GM19397 (cell line): ENCODE measurements around the gene TRIB2.

Experiments used
- ATAC-seq: cut with Tn5 transposase; IDR thresholded peaks from one replicate; pipeline ENCODE4 v1.9.1; 2021; ENCODE audit warnings: mild to moderate bottlenecking, moderate library complexity; ENCODE audit not compliant: unreplicated experiment

The TRIB2 gene

DNA sequence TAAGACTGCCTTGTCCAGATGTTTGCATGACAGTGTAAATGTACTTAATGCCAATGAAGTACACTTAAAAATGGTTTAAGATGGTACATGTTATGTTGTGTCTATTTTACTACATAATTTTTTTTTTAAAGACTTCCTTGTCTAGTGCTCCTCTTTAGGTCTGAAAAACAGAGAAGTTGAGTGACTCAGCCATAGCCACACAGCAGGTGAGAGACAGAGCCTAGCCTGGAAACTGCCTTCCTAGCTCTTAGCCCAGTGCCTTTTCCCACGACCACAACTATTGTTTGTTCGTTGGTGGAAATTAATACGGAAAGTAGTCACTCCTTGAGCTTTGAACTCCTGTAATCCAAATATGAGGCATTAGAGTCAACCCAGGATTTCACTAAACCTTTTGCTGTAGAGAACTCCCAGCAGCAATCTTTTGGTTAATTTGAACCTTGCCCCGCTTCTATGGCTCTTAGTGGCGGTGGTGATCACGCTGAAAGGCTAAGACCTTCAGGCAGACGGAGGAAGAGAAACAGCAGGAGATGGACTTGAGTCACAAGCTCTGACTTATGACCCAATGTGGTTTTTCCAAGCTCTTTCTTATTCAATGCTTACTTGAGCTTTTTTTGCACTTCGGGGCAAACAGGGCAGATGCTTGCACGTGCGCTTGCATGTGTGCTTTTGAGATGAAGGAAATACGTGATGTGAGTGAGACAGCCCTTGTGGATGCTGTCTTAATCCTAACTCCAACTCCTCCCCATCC lies 21.2 kb downstream of the TRIB2 start:
- no peak for ATAC-seq

DNA sequence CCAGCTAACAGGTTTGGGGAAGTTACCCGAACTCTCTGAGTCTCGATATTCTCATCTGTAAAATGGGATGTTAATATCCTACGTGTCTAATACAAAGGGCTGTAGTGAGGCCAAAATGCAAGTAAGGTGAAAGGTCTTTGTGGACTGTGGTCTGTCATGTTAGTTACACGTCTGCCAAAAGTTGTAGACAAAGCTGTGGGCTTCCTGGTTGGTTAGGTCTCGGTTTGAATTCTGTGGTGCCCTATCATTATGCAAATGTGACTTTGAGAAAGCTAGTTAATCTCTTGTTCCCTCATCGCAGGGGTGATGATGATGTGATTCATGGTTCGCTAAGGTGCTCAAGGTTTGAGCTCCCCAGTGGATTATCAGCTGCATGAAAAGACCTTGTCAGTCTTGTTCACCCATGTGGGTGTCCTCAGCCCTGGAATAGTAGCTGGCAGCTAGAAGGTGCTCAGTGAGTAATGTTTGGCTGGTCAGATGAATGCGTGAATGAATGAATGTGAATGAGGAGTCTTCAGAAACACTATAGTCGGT lies 23.1 kb downstream of the TRIB2 start:
- ATAC-seq = no peak

DNA sequence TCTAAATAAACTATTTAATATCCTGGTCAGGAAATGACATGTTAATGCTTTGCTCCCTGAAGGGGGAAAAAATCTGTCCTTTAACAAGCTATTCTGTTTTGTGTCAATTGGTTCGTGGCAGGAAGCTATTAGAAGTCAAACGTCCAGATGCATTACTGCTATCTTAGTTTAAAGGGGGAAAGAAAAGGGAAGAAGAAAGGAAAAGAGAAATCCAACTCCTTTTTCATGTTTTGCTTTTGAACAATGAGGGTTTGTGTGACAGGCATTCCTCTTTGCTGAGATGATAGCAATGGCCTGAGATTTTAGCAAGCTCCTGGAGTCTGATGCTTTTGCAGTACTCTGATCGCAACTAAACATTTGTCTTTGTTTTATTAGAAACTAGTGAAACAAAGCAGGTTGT lies 24.6 kb downstream of the TRIB2 start:
- no peak for ATAC-seq

DNA sequence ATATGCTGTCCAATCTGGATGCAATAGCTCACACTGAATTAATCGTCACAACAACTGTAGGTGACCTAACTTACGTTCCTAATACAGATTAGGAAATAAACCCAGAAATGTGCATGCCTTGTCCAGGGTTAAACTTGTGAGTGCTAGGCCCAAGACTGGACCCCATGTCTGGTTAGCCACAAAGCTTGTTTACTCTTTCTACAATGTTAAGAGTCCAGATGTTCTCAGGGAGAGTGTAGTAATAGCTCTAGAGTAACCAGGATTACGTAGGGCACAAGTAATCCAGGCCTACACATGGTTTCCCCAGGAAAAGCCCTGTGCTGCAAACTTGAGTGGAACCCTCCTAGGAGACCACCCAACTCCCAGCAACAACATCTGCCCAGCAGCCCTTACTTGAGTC lies 26.2 kb downstream of the TRIB2 start:
- ATAC-seq = no peak

DNA sequence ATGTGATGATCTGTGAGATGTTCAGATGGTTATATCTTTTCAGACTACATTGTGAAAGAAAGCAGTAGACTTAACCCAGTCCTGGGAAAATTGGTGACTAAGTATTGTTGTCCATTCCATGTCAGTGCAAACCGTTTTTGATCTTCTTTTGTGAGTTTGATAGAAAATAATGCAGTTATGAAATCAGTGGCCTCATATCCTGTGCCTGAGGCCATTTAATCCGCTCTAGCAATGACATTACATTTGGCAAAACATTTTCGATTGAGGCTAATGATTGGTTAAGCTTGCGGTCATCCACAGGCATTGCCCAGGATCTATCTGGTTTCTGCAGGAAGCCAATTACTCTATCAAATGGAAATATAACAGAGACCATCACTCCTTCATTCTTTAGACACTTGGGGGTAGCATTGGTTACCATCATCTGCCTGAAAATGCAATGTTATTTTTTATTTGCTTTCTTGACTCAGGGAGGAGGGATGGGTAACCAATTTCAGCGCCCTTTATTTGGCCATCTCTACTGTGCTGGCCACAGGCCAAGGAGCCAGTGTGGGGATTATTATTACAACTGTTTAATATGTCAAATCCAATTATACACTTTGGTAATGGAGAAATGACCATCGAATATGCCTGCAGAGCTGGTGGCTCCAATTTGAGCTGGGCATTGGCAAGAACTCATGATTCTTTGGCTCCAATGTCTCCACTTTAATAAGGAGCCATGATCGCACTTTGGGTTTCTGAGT lies 33.6 kb downstream of the TRIB2 start:
- no peak for ATAC-seq

DNA sequence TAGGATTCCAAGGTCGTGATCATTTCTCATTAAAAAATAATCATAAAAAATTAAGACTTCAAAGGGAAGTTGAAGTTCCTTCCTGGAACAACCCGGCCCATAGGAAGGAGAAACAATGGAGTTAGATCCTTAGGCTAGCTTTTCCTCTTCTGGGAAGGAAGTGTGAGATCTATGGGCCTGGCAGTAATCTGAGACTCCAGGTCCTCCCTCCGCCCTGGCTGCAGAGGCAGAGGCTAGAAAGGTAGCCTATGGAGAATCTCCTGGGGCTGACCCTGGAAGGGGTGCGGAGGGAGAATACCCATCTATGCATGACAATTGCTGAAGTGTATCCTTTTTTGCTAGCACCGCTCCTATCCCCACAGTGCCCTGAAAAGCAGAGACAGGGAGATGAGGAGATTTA lies 37.9 kb downstream of the TRIB2 start:
- ATAC-seq = no peak

DNA sequence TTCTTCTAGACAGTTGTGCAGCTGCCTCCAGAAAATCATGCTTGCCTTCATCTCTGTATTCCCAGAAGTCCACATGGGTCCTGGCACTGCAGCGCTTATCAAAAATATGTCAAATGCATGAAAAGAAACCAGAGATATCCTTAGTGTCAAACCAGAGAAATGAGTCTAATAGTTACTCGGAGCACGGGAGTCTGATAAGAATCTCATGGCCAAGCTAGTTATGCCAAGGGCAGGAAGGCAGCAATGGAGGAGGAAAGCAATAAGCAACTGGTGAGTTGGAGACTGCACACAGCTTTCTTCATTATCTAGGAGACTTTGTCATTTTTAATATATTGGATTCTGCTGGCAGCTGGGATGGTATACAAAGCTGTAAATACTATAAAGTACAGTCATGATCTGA lies 38.6 kb downstream of the TRIB2 start:
- no peak for ATAC-seq

DNA sequence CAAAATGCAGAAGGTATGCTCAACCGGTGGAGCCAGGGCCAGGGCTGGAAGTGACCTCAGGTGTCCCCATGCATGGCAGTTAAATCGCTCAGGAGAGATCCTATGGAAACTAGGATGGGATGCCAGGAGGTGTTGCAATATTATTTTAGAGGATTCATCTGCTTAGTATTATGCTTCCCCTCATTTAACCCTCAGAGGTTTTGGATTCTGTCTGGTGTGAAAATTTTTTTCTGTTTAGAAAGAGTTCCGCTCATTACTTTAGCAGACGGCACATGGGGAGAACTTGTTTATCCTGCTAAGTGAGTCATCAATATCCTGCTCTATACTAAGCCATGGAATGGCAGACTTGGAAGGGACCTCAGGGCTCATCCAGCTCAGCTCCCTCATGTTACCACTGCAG lies 42.5 kb downstream of the TRIB2 start:
- no peak for ATAC-seq

DNA sequence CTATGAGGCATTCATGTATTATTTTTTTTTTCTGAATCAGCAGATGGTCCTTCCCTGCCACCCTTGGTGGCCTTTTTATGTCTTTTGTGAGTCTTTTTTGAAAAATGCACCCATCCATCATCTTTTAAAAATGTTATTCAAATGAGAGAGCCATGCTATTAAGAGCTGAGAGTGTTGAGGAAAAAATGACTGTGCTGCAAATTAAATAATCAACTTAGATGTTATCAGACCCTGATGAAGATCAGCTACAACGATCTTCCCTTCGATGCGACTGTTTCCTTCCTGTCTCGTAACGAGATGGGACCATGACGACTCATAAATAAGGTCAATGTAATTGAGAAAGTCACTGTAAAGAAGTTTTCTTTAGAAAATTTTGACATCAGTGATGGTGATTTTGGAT lies 44.4 kb downstream of the TRIB2 start:
- no peak for ATAC-seq

DNA sequence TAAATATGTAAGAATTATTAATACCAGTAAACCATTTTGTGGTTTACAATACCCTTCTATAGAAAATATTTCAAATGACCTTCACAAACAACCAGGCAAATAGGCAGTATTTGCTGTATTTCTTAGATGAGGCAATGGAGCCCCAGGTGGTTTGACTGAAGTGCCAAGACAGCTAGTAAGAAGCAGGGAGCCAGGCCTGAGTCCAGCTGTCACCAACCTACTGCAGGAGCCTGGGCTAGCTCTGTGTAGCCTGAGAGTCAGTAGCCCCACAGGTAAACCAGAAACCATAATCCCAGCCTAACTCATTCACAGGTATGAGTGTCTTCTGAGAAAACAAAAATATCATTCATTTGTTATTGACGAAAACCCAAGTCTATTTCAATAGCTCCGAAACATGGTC lies 45.6 kb downstream of the TRIB2 start:
- no peak for ATAC-seq

DNA sequence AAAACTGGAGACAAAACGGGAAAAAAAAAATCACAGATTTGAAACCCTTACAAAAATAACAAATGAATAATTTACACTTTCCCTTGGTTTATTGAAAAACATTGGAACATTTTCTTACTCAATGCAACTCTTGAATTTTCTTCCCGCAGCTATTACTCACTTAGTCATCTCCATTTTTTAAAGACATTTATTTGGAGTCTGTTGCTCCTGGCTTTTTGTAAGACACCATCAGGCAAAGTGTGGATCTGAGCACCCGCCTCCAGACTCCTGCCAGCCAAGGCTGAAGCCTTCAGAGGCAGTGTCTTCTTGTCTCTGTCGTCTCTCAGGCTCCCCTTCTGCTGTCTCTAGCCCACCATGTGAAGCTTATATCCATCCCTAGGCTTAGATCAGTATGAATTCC lies 46.2 kb downstream of the TRIB2 start:
- ATAC-seq = no peak

DNA sequence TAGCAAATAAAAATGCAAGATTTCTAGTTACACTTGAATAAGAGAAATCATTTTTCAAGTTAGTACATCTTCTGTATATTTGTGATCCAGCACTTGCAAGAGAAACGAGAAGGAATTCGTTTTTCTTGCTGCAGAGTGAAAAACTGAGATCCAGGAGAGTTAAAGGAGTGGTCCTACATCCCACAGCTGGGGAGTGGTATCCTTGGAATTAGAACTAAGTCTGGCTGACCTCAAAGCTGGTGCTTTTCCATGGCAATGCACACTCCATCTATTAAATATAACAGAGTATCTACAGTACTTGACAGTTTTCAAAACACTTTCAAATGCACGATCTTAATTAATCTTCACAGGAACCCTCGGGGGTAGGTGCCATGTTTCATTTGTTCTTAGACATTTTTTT lies 46.8 kb downstream of the TRIB2 start:
- no peak for ATAC-seq

DNA sequence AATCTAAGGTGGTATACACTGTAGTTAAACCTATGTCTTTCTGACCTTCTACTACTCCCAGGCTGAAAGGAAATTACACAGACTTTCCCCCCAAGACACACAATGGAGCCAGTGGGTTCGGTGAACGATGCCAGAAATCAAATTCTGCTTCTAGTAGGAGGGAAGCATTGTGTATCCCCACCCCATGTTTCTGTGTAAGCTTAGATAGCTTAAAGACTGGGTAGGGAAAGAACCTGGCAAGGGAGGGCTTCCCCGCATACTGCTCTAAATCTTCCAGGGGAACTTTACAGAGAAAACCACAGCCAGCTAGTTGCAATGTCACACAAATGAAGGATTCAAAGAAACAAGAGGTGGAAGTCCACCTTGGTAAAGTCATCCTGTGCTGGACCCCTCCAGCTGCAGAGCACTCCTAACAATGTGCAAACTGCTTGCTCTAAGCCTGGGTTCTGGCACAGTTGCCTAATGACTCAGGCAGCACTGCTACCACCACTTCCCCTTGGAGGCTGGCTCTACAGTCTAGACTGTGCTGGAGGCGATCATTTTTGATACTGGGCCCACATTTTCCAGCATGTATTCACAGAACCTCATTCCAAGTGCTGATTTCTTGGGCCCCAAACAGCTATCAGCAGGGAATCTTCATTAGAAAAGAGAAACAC lies 47.5 kb downstream of the TRIB2 start:
- ATAC-seq = no peak

DNA sequence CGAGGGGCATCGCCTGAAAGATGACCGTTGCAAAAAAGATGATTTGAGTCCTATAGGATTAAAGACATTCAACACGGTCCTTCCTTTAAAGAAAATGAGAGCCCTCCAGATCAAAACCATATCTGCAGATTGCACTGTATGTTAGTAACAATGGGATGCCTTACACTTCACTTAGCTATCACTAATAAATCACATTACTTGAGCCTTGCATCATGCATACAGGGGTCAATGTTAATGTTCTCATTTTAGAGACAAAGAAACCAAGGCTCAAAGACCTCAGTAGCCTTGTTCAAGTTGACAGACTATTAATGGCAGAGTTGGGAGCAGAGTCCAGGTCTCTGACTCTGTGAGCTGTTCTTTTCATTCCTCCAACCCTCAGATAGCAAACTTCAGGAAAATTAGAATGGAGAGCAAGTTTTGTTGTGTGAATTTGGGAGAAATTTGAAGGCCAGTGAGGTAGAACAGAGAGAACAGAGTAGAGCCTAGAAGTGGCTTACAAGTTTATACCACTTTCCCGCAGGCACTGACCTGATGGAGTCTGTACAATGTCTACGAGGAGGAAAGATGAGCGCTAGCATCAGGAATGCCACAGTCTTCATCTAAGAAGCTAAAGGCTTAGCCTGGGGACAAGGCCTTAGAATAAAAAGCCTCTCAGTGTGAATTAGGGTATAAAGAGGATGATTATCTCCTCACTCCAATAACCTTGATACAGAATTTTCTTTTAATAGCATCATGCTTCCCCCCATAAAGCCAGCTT lies 48.3 kb downstream of the TRIB2 start:
- ATAC-seq = no peak

DNA sequence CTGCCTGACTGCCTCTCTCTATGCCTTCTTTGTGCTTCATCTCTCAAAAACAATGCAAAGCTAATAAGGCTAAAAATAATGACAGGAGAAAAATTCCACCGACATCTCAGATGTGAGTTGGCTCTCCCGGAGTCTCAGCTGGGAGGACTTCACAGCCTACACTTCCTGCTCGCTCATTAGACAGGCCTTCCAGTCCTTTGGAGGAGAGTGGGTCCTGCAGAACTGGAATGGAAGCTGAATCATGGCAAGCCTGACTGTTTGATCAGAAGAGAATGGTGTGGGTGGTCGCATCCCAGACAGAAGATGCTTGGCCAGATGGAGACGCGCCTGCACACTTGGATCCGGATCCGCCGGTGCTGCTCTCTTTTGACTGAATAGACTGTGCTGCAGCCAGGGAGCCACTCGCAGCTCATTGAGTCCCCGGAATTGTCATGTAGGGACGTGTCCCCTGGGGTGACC lies 49.7 kb downstream of the TRIB2 start:
- no peak for ATAC-seq

DNA sequence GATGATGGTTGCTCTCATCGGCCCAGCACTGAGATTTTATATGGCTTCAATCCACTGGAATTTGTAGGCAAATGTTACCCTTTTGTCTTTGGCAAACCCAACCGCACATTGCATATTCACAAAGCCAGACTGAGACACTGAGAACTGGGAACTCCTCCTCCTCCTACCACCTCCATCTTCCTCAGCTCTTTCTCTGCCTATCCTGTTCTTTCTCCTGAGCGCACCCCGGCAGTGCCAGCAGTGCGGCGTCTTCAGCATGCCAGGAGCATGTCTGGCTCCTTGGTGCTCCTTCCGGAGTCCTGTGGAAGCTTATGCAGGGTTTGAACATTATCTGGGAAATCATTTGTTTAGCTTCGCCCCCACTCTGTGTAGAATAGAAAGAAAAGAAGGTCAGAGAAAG lies 50.8 kb downstream of the TRIB2 start:
- ATAC-seq = no peak

DNA sequence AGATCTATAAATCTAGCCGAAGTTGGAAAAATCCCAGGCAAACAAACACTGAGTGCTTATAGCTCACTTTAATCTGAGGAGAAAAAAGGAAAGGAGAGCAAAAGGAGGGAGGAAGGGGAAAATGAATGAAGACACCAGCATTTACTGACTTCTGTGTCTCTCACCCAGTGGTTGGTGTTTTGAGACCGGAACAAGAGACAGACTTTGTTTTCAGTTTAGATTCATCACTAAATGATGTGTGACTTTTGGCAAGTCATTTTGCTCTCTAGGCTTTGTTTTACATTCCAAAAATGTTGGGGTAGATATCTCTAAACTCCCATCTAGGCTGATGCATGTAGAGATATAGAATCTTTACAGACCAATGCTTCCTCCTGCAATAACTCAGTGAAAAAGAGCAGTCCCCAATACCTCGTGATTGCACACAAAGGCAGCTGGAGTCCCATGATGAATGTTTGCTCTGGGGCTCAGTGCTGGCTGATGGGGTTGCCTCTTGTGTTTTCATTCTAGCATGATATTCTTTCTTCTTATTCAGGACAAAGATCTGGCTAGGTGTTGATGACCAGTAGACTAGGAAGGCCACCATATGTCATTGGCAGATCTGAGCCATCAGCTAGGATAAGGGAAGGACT lies 51.4 kb downstream of the TRIB2 start:
- no peak for ATAC-seq

DNA sequence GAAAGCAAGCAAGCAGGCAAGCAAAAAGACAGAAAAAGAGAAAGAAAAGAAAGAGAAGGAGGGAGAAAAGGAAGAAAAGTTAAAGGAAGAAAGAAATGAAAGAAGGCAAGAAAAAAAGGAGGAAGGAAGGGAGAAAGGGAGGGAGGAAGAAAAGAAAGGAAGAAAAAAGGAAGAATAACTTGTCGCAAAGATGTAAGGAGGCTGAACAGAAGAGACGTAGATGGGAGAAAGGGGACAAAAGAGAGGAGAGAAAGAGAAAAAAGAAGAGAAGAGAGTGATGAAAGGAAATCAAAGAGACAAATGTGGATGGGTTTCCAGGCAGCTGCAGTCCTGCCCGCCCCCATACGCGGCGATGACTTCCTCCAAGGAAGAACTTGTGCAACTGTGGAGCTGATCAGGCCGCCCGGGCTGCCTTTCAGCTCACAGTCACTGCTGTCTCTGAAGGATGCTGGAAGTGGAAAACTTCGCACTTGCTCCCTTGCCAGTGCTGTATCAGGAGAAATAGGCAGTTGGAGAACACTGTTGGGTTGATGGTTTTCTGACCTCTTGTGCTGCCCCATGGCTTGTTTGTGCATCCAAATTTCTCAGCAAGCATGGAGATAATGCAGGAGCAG lies 52.9 kb downstream of the TRIB2 start:
- no peak for ATAC-seq

DNA sequence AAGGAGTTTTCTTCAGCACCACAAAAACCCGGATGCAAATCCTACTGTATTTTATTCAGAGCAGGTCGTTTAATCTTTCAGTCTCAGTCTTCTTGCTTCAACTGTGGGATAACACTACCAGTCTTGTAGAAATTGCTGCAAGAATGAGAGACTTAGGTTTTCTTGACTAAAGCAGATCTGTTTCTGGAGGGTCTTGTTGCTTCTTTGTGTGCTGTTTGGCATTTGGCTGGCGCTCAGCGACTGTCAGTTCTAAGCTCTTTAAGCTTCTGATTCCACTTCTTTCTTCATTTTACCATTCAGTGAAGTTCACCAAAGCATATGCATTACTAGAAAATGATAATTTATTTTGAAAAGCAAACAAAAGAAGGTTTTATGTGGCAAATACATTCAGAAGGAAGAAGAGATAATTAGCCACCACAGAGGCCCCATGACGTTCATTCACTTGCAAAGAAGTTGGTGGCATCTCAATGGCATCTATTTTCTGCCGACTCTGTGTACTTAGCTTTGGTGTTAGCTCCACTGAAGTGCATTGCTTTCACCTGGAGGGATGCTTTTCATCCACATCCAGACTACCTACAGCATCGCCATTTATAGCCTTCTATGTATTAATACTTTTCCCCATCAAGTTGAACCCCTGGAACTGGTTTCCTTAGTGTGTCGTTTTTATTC lies 53.7 kb downstream of the TRIB2 start:
- ATAC-seq = no peak

DNA sequence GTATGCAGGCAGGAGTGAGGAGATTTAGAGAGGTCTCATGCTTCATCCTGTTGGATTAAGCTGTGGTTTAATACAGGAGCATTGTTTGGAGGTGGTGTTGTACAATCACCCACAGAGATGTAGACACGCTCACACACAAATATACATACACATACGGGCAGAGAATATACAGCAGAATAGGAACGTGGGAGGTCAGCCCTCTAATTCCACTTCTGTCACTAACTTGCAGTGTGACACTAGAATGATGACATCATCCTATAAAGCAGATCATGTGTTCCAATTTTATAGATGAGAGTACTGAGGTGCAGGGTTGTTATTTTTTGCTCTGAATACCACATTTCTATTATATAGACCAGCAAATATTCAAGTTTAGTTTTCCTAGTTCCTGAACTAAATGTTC lies 54.4 kb downstream of the TRIB2 start:
- ATAC-seq = no peak
